HG02870 (cell line): ENCODE measurements around the gene PPM1M.

Experiments used
- ATAC-seq: cut with Tn5 transposase; IDR thresholded peaks from one replicate; pipeline ENCODE4 v1.9.1; 2021; ENCODE audit warnings: mild to moderate bottlenecking, moderate library complexity; ENCODE audit not compliant: unreplicated experiment

Gene PPM1M

GRCh38 chr3:52229656-52230055 lies 15.9 kb upstream of the PPM1M start:
- no peak for ATAC-seq

GRCh38 chr3:52230461-52230860 lies 15.1 kb upstream of the PPM1M start:
- ATAC-seq: no peak

DNA sequence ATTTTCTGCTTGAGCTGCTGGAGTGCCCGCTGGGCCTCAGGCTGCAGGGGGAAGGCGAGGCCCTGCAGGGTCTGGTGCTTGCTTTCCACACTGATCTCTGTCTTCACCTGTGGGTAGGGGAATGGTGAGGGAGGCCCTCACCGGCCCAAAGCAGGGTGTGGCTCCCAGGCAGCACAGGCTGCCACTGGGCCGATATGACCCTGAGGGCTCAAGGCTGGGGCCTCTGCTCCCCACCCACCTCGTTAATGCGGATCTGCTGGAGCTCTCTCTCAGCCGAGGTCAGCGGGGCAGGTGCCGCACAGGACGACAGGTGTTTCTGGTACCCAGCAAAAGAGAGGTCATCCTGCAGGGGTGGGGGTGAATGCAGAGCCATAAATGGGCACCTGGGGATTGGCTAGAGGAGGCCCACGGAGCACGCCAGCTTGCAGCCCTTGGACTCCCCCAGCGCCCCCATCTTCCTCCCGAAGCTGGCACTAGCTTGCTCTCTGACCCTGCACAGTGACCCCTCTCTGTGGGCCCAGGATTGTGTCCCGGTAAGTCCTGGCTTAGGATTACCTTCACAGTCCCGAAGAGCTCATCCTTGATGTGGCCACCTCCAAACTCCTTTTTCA lies 14.6 kb upstream of the PPM1M start:
- no peak for ATAC-seq

GRCh38 chr3:52231502-52232278 lies 13.9 kb upstream of the PPM1M start:
- no peak for ATAC-seq

DNA sequence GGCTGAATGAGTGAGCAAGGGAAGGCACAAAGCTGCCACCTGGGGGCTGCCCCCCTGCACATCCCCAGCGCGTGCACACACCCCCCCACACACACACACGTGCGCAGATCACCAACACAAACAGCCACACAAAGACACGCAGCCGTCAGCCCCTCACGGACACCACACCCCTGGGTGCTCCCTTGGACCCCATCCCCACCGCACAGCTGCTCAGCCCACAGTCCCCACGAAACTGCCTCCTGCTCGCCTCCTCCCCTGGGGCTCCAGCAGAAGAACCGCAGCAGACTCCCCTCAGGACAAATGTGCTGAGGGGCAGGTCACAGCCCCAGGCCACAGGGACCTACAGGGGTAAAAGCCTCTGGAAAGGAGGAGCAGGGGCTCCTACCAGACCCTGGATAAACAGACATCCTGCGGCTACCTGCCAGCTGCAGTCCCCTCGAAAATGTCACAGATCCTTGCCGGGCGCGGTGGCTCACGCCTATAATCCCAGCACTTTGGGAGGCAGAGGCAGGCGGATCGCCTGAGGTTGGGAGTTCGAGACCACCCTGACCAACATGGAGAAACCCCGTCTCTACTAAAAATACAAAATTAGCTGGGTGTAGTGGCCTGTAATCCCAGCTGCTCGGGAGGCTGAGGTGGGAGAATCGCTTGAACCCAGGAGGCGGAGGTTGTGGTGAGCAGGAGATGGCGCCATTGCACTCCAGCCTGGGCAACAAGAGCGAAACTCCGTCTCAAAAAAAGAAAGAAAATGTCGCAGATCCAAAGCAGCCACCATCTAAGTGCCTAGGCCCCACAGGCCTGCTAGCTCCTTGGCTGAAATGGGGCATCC lies 13.1 kb upstream of the PPM1M start:
- ATAC-seq: no peak

DNA sequence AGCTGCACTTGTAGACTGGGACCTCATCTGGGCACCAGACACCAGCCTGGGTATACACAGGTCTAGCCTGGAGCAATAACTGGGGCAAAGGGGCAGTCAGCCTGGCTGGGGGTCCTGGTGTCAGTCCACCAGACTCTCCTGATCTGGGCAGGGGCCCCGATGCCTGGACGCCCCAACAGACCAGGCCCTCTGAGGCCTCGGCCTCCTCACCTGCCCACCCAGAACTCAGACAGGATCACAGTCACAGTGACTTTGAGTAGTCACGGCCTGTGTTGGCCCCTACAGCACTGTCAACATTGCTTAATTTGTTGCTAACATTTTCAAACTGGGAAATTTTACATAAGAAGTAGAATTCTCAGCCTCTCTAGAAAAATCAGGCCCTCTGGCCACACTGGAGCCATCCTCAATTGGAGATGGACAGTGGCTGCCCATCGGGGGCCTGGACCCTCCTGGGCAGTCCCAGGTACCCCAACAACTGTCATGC lies 12.4 kb upstream of the PPM1M start:
- no peak for ATAC-seq

GRCh38 chr3:52233968-52234367 lies 11.6 kb upstream of the PPM1M start:
- ATAC-seq: no peak

- ATAC-seq: no peak
Measured at GRCh38 chr3:52234516-52235447, 10.8 kb upstream of the PPM1M start.

GRCh38 chr3:52236424-52236886 lies 9.1 kb upstream of the PPM1M start:
- no peak for ATAC-seq

DNA sequence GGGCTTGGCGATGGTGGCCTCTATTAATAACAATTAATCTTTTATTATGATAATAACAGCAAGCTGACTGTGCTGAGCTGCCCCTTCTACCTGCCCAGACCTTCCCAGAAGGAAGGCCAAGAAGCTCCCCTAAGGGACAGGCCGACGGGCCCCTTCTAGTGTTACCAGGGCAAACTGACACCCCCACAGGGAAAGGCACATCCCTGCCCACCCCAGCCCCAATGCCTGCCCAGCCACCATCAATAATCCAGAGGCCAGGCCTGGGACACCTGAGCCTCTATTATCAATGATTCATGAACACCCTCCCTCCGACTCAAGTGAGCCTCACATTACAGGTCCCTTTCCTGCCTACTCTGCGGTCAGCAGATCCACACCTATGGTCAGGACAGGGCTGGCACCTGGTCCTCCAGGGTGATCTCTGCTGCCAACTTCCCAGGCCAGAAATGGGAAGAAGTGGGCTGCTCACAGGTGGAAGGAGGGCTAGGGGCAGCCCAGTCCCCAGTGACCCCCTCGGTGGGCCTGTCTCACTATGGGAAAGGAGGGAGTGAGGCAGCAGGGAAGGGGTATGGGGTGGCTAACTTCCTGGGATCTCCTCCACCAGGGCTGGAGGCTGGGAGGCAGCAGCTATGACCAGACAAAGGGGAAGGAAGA lies 8.4 kb upstream of the PPM1M start:
- ATAC-seq: no peak

DNA sequence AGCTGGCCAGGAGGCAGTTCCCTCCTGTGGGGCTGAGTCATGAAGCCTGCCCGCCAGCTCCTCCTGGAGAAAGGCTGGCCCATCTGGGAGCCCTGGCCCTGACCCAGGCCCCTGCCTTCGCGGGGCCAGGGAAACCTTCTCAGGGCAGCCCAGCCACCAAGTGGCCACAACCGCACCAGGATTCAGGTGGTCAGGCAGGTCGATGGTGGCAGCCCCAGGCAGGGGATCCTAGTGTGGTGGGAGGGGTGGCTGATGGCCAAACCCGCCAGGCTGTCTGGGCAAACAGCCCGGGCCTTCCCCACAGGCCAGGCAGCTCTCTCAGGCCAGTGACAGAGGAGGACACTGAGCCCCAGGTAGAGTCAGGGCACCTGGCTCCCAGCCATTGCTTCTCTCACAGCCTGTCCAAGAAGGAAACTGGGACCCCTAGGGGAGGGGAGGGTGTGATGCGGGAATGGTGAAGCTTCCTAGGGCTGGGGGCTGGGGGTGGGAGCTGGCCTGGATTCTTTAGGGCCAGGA lies 7.8 kb upstream of the PPM1M start:
- ATAC-seq: no peak

DNA sequence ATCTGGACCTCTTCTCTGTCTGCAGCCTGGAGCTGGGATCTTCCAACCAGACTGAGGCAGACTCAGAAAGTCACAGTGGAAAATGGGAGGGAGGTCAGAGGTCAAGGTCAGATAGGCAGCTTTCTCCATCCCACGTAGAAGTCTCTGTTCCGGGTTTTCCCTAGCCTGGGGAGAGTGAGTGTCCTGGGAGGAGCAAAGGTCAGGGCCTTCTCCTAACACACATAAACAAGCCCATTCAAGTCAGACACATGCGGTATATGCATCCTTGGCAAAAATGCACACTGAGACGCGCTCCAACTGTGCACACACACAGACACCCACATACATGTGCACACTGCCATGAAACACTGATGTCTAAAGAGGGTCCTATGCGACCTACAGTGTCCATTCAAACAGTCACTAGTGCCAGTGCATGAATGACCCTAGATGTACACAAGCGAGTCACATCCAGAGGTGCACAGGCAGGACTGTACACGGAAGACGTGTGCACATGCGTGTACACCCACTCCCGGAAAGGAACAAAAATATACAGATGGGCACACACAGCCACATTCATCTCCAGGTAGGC lies 7.3 kb upstream of the PPM1M start:
- ATAC-seq: no peak

DNA sequence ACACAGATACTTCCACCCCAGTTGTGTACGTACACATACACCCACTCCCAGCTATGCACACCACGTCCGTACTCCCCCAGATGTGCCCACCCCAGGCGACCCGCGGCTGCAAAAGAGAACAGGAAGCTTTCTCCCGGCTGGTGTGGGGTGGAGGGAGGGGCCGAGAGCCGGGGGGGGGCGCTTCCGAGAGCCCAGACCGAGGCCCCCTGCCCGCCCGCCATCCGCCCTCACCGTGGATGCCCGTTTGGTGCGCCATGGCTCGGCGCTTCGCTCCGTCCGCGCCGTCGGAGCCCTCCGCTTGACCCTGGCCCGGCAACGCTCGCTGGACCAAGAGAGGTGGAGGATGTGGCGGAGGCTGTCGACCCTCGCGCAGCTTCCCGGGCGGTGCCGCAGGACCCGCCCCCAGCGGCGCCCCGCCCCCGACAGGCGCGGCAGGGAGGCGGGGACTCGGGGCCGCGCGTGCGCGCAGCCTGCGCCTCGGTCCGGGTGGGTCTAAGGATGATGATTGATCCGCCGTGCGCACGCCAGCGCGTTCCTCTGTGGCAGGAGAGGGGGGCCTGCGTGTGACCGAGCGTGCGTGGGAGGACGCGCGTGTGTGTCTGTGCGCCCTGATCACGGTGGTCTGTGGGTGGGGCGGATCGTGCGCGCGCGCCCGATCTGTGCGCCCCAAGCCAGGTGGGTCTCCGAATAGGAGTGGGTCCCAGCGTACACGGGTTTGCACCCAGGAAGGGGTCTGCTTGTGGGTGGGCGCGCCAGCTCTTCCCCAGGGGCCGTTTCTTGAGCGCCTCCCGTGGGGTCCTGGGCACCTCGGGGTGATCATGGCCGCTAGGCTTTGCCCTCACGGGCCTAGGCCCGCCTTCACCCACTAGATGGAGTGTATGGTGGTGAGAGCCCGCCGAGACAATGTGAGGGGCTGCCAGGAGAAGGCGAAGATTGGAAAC lies 6.5 kb upstream of the PPM1M start, which contains the start of gene TWF2:
Gene TWF2 (minus strand): TSS at position 398 of the 941 bp plus-strand sequence. CDS start 142 bp downstream, at position 256.
- ATAC-seq: peak; percentile 65

DNA sequence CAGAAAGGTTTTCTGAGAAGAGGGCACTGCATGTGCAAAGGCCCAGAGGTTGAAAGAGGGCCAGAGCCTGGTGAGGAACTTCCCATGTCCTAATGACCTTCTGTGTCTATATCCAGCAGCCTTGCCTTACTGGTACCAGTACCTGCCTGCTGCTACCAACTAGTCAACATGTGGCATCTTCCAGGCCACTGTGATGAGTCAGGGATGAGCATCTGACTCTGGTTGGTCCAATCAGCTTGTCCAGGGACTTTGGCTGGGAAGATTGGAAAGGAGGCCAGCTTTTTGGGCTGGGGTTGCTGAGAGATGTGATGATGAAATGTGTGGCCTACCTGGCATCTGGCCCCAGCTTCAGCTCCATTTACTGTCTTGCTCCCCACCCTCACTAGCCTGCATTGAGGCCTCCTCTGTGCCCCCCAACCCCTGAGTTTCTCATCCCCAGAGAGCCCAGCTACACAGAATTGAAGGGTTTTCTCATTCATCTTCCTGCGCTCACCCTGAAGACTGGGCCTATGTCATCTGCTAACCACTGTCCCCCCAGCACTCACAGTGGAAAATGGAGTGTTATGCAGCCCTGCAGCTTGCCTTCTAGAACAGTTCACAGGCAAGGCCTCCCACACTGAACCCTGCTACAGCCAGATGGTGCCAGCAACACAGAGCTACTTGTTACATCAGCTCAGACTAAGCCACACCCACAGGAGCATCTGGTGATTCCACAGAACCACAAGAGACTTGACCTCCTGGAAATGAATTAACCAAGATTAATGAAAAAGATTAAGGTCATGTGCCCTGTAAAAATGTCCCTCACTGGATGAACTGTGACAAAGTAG lies 5.3 kb upstream of the PPM1M start:
- no peak for ATAC-seq

- ATAC-seq: no peak
Measured at GRCh38 chr3:52240886-52241370, 4.6 kb upstream of the PPM1M start.

DNA sequence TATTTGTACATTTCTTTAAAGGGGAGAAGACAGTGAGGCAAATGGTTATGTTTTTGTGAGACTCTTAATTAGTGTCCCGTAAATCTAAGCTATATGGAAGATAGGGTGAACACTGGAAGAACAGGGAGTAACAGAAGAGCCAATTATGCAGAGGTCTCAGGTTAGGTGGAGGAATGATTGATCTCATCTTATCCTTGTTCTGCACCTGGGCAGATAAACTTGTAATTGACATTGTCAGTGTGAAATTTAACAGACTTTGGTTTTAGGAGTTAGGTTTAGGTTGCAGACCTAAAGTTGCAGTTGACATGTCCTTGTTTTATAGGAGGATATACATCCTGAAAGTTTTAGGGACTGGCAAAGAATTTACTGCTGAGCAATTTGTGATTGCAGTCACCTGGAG lies 3.5 kb upstream of the PPM1M start:
- no peak for ATAC-seq
